ENCODE results near the gene RCHY1. TPM values are rescaled to one million over a fixed set of nuclear protein-coding genes. Genes with fewer than 3 reads are reported as not detected.

The RCHY1 gene
- total and polyA plus RNA-seq, 4 donors, result 14.7 to 24.8 (median 18.0) TPM

DNA sequence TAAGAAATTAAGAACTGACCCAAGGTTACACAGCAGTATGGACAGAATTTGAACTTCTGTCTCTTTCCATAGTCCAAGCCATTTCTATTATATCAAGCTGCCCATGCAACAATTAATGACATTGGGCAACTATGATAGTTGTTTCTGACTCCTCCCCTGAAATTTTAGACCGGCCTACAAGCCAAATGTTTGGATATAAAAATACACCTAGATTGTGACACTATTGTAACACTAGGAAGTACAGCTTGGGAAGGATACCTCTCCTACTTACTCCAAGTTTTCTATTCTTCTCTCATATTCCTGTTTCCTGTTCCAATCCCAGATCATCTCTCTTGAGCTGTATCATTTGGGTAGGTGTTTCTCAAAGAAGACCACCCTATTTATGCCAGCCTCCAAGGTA lies 43.5 kb downstream of the RCHY1 start (continued):
- TF ChIP-seq, protein P1, sequence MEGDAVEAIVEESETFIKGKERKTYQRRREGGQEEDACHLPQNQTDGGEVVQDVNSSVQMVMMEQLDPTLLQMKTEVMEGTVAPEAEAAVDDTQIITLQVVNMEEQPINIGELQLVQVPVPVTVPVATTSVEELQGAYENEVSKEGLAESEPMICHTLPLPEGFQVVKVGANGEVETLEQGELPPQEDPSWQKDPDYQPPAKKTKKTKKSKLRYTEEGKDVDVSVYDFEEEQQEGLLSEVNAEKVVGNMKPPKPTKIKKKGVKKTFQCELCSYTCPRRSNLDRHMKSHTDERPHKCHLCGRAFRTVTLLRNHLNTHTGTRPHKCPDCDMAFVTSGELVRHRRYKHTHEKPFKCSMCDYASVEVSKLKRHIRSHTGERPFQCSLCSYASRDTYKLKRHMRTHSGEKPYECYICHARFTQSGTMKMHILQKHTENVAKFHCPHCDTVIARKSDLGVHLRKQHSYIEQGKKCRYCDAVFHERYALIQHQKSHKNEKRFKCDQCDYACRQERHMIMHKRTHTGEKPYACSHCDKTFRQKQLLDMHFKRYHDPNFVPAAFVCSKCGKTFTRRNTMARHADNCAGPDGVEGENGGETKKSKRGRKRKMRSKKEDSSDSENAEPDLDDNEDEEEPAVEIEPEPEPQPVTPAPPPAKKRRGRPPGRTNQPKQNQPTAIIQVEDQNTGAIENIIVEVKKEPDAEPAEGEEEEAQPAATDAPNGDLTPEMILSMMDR (IDR thresholded peaks at IDR 0.05; ENCODE audit: low read depth, low read length, missing input control), result no peak
- no peak for TF ChIP-seq GABPA (IDR thresholded peaks at IDR 0.05 in 1 of 2, conservative IDR thresholded peaks at IDR 0.05 in 1 of 2)
- TF ChIP-seq EGR1 (IDR thresholded peaks at IDR 0.05; ENCODE audit: low read depth in 2 of 2), result no peak

DNA sequence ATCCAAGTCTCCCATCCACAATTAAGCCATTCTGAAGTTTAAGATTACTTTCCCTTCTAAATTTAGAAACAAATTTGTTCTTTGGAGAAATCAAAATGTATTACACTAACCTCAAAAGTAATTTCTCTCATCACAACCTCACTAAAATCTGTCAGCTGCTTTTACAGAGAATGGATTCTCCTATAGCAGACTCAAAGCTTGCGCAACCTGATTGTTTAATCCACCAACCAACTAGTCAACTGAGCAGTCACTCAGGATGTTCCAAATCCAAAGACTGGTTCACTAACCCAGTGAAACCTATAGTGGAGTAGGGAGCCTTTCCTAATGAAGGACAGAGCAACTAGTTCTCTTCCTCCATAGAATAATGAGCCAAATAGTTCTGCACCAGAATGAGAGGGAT lies 44.3 kb downstream of the RCHY1 start:
- 99% methylated on average over 1 of the region's 1 CpG for WGBS
- no peak overlapping the region for H3K9ac ChIP-seq (ENCODE audit: low read depth in 1 of 2, low read length in 2 of 2)
- H3K4me1 ChIP-seq (ENCODE audit: control insufficient read depth in 4 of 4, insufficient read depth in 4 of 4, low read length in 3 of 4), result no peaks in the 10 kb centered on the region
- H3K27ac ChIP-seq (ENCODE audit: low read depth in 1 of 2, low read length in 2 of 2), result no peak overlapping the region
- TF ChIP-seq TAF1 (conservative IDR thresholded peaks at IDR 0.05), result no peak
- TF ChIP-seq FOXA1 (IDR thresholded peaks at IDR 0.05), result no peak
- no peak for TF ChIP-seq FOXA2 (IDR thresholded peaks at IDR 0.05)
- TF ChIP-seq SP1 (IDR thresholded peaks at IDR 0.05), result no peak
- no peak for TF ChIP-seq GABPA (IDR thresholded peaks at IDR 0.05 in 1 of 2, conservative IDR thresholded peaks at IDR 0.05 in 1 of 2)
- TF ChIP-seq, protein P2, sequence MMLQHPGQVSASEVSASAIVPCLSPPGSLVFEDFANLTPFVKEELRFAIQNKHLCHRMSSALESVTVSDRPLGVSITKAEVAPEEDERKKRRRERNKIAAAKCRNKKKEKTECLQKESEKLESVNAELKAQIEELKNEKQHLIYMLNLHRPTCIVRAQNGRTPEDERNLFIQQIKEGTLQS (IDR thresholded peaks at IDR 0.05), result no peak
- TF ChIP-seq EGR1 (IDR thresholded peaks at IDR 0.05; ENCODE audit: low read depth in 2 of 2), result no peak
- TF ChIP-seq RXRA (IDR thresholded peaks at IDR 0.05), result no peak
- TF ChIP-seq HNF4G (IDR thresholded peaks at IDR 0.05), result no peak
- no peak for TF ChIP-seq RAD21 (IDR thresholded peaks at IDR 0.05)
- no peak for TF ChIP-seq JUND (IDR thresholded peaks at IDR 0.05)
- TF ChIP-seq, protein P3, sequence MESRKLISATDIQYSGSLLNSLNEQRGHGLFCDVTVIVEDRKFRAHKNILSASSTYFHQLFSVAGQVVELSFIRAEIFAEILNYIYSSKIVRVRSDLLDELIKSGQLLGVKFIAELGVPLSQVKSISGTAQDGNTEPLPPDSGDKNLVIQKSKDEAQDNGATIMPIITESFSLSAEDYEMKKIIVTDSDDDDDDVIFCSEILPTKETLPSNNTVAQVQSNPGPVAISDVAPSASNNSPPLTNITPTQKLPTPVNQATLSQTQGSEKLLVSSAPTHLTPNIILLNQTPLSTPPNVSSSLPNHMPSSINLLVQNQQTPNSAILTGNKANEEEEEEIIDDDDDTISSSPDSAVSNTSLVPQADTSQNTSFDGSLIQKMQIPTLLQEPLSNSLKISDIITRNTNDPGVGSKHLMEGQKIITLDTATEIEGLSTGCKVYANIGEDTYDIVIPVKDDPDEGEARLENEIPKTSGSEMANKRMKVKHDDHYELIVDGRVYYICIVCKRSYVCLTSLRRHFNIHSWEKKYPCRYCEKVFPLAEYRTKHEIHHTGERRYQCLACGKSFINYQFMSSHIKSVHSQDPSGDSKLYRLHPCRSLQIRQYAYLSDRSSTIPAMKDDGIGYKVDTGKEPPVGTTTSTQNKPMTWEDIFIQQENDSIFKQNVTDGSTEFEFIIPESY (IDR thresholded peaks at IDR 0.05), result no peak
- TF ChIP-seq YY1 (IDR thresholded peaks at IDR 0.05), result no peak
- TF ChIP-seq, protein P4, sequence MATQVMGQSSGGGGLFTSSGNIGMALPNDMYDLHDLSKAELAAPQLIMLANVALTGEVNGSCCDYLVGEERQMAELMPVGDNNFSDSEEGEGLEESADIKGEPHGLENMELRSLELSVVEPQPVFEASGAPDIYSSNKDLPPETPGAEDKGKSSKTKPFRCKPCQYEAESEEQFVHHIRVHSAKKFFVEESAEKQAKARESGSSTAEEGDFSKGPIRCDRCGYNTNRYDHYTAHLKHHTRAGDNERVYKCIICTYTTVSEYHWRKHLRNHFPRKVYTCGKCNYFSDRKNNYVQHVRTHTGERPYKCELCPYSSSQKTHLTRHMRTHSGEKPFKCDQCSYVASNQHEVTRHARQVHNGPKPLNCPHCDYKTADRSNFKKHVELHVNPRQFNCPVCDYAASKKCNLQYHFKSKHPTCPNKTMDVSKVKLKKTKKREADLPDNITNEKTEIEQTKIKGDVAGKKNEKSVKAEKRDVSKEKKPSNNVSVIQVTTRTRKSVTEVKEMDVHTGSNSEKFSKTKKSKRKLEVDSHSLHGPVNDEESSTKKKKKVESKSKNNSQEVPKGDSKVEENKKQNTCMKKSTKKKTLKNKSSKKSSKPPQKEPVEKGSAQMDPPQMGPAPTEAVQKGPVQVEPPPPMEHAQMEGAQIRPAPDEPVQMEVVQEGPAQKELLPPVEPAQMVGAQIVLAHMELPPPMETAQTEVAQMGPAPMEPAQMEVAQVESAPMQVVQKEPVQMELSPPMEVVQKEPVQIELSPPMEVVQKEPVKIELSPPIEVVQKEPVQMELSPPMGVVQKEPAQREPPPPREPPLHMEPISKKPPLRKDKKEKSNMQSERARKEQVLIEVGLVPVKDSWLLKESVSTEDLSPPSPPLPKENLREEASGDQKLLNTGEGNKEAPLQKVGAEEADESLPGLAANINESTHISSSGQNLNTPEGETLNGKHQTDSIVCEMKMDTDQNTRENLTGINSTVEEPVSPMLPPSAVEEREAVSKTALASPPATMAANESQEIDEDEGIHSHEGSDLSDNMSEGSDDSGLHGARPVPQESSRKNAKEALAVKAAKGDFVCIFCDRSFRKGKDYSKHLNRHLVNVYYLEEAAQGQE (IDR thresholded peaks at IDR 0.05), result no peak
- no peak for TF ChIP-seq NR2F2 (IDR thresholded peaks at IDR 0.05)
- TF ChIP-seq, protein P5, sequence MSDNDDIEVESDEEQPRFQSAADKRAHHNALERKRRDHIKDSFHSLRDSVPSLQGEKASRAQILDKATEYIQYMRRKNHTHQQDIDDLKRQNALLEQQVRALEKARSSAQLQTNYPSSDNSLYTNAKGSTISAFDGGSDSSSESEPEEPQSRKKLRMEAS (IDR thresholded peaks at IDR 0.05), result no peak
- TF ChIP-seq, protein P1 (IDR thresholded peaks at IDR 0.05; ENCODE audit: low read depth, low read length, missing input control), result no peak
- no peak for TF ChIP-seq HNF4A (conservative IDR thresholded peaks at IDR 0.05)
- no peak for DNase-seq (ENCODE audit: low spot score)
- no peak overlapping the region for H3K4me3 ChIP-seq (ENCODE audit: low read depth in 1 of 3, low read length in 3 of 3)
- H3K9me3 ChIP-seq (ENCODE audit: control insufficient read depth in 4 of 4, low read length in 3 of 4), result no peaks in the 10 kb centered on the region
- no peaks in the 10 kb centered on the region for H3K27me3 ChIP-seq (ENCODE audit: control insufficient read depth in 4 of 4, insufficient read depth in 4 of 4, low read length in 3 of 4)
- H3K36me3 ChIP-seq (ENCODE audit: control insufficient read depth in 4 of 4, insufficient read depth in 3 of 4, low read depth in 1 of 4, low read length in 3 of 4), result peaks cover 0 to 1% (median 0%) of the 10 kb centered on the region in 4 donors
